ENCODE results near the gene HERPUD1. TPM values are rescaled to one million over a fixed set of nuclear protein-coding genes. Genes with fewer than 3 reads are reported as not detected.

HERPUD1 gene
- total and polyA plus RNA-seq, 2 of the 13 experiments (the other 11 are each of a cell fraction or from before 2014, with no cell fraction given): 96.2 to 323 TPM

GRCh38 chr16:56967733-56968132 lies 35.8 kb downstream of the HERPUD1 start (continued):
- TF ChIP-seq PHF21A (CRISPR knock-in tag; IDR thresholded peaks at IDR 0.05) (peak; percentile 62; the same call in 1 of the 2 replicates), GATA4 (IDR thresholded peaks at IDR 0.05; ENCODE audit: borderline replicate concordance, low read depth) (no peak), ATF7 (IDR thresholded peaks at IDR 0.05) (no peak), ATF7 (CRISPR knock-in tag; IDR thresholded peaks at IDR 0.05) (no peak), ZNF24 (IDR thresholded peaks at IDR 0.05) (no peak), TP53 (CRISPR knock-in tag; conservative IDR thresholded peaks at IDR 0.05) (no peak), SMAD3 (CRISPR knock-in tag; IDR thresholded peaks at IDR 0.05) (no peak), ZSCAN25 (CRISPR knock-in tag; IDR thresholded peaks at IDR 0.05) (no peak), PTBP1 (IDR thresholded peaks at IDR 0.05; ENCODE audit: low read depth, low read length, poor library complexity, severe bottlenecking) (no peak), CCDC6 (CRISPR knock-in tag; IDR thresholded peaks at IDR 0.05) (no peak), HDAC6 (IDR thresholded peaks at IDR 0.05; ENCODE audit: low read depth, low read length) (no peak), JUND (CRISPR knock-in tag; IDR thresholded peaks at IDR 0.05) (no peak), SNAPC2 (CRISPR knock-in tag; IDR thresholded peaks at IDR 0.05) (no peak), ZNF83 (CRISPR knock-in tag; IDR thresholded peaks at IDR 0.05; ENCODE audit: borderline replicate concordance) (no peak), ZNF30 (CRISPR knock-in tag; IDR thresholded peaks at IDR 0.05) (no peak), PRDM15 (CRISPR knock-in tag; IDR thresholded peaks at IDR 0.05) (no peak), ZNF503 (CRISPR knock-in tag; IDR thresholded peaks at IDR 0.05) (no peak), MXD3 (CRISPR knock-in tag; IDR thresholded peaks at IDR 0.05) (no peak), E2F2 (CRISPR knock-in tag; IDR thresholded peaks at IDR 0.05; ENCODE audit: borderline replicate concordance) (no peak), POLR2AphosphoS2 (IDR thresholded peaks at IDR 0.05; ENCODE audit: low read depth, low read length) (no peak), RXRB (CRISPR knock-in tag; IDR thresholded peaks at IDR 0.05; ENCODE audit: borderline replicate concordance) (peak; percentile 72; the same call in 1 of the 2 replicates), KDM4B (CRISPR knock-in tag; IDR thresholded peaks at IDR 0.05) (0 out of 2 replicates have a peak, but pooled peaks have one; percentile 43), CBFB (CRISPR knock-in tag; IDR thresholded peaks at IDR 0.05) (no peak), KDM3A (CRISPR knock-in tag; IDR thresholded peaks at IDR 0.05; ENCODE audit: low read depth) (no peak), HNRNPUL1 (IDR thresholded peaks at IDR 0.05; ENCODE audit: low read depth, low read length) (no peak), RELA (CRISPR knock-in tag; IDR thresholded peaks at IDR 0.05) (no peak), ZNF777 (CRISPR knock-in tag; IDR thresholded peaks at IDR 0.05) (no peak), ZSCAN22 (CRISPR knock-in tag; IDR thresholded peaks at IDR 0.05) (no peak)
